Renal cortical epithelial cell (primary cell): ENCODE results near the gene KRT31. TPM values are rescaled to one million over a fixed set of nuclear protein-coding genes. Genes with fewer than 3 reads are reported as not detected.

ENCODE experiments used
- total RNA-seq: library from RNA; depleted of rRNA; stranded (reverse); fragments of >200 nt; gene quantifications from 2 replicates; pipeline ENCODE4 v1.2.3, GENCODE V29; 2014

The KRT31 gene
- total RNA-seq, 1 donor from 2014 or later = not detected

Other genes with a start within 250 kb of the KRT31 start
- gene KRTAP4-5, start 247.8 kb downstream of the KRT31 start, total RNA-seq = not detected in 2 replicates
- gene KRTAP4-4, start 236.9 kb downstream of the KRT31 start, total RNA-seq = not detected in 2 replicates
- gene KRTAP4-3, start 229.4 kb downstream of the KRT31 start, total RNA-seq = not detected in 2 replicates
- gene KRTAP4-2, start 219.4 kb downstream of the KRT31 start, total RNA-seq = not detected in 2 replicates
- gene KRTAP4-1, start 212.7 kb downstream of the KRT31 start, total RNA-seq = not detected in 2 replicates
- gene KRTAP9-1, start 207.7 kb downstream of the KRT31 start, total RNA-seq = not detected in 2 replicates
- not detected in 2 replicates for gene KRTAP9-2, start 171.0 kb downstream of the KRT31 start, total RNA-seq
- not detected in 2 replicates for gene KRTAP9-3, start 165.2 kb downstream of the KRT31 start, total RNA-seq
- not detected in 2 replicates for gene KRTAP9-8, start 159.6 kb downstream of the KRT31 start, total RNA-seq
- gene KRTAP9-4, start 147.9 kb downstream of the KRT31 start, total RNA-seq = not detected in 2 replicates
- gene KRTAP9-9, start 142.2 kb downstream of the KRT31 start, total RNA-seq = not detected in 2 replicates
- not detected in 2 replicates for gene KRTAP9-6, start 132.2 kb downstream of the KRT31 start, total RNA-seq
- not detected in 2 replicates for gene KRTAP9-7, start 121.9 kb downstream of the KRT31 start, total RNA-seq
- not detected in 2 replicates for gene KRTAP29-1, start 94.8 kb downstream of the KRT31 start, total RNA-seq
- not detected in 2 replicates for gene KRTAP16-1, start 88.3 kb downstream of the KRT31 start, total RNA-seq
- gene KRTAP17-1, start 81.9 kb downstream of the KRT31 start, total RNA-seq = not detected in 2 replicates
- not detected in 2 replicates for gene KRT33A, start 46.8 kb downstream of the KRT31 start, total RNA-seq
- not detected in 2 replicates for gene KRT33B, start 27.8 kb downstream of the KRT31 start, total RNA-seq
- gene KRT34, start 15.3 kb downstream of the KRT31 start, total RNA-seq = 0.05 and 26.4 TPM in 2 replicates
- gene KRT37, start 27.0 kb upstream of the KRT31 start, total RNA-seq = not detected in 2 replicates
- not detected in 2 replicates for gene KRT38, start 43.4 kb upstream of the KRT31 start, total RNA-seq
- gene KRT32, start 69.8 kb upstream of the KRT31 start, total RNA-seq = not detected in 2 replicates
- not detected in 2 replicates for gene KRT35, start 83.5 kb upstream of the KRT31 start, total RNA-seq
- gene KRT36, start 92.3 kb upstream of the KRT31 start, total RNA-seq = not detected in 2 replicates
- not detected in 2 replicates for gene KRT13, start 108.0 kb upstream of the KRT31 start, total RNA-seq
- 0.99 and 2.8 TPM in 2 replicates for gene KRT15, start 121.3 kb upstream of the KRT31 start, total RNA-seq
- gene KRT19, start 130.7 kb upstream of the KRT31 start, total RNA-seq = 844 and 5,183 TPM in 2 replicates
- gene KRT9, start 174.5 kb upstream of the KRT31 start, total RNA-seq = not detected in 2 replicates
- gene KRT14, start 189.3 kb upstream of the KRT31 start, total RNA-seq = 0.25 and 4.2 TPM in 2 replicates
- 0.70 and 7.5 TPM in 2 replicates for gene KRT16, start 215.2 kb upstream of the KRT31 start, total RNA-seq
- gene KRT17, start 227.0 kb upstream of the KRT31 start, total RNA-seq = 4.1 and 95.2 TPM in 2 replicates